Measurements from ENCODE around the gene KIR3DL3.
"Not testable (repeated sequence)": the region's sequence is repeated elsewhere in the genome, so short reads cannot be mapped to it uniquely, and the experiment has no call there.

The KIR3DL3 gene

GRCh38 chr19:54724142-54724541, at the start of gene KIR3DL3:
KIR3DL3 (plus strand) TSS chr19:54724442; CDS start chr19:54724497, 55 bp downstream.
- DNase-seq (ENCODE audit: low read depth) = no peak

DNA sequence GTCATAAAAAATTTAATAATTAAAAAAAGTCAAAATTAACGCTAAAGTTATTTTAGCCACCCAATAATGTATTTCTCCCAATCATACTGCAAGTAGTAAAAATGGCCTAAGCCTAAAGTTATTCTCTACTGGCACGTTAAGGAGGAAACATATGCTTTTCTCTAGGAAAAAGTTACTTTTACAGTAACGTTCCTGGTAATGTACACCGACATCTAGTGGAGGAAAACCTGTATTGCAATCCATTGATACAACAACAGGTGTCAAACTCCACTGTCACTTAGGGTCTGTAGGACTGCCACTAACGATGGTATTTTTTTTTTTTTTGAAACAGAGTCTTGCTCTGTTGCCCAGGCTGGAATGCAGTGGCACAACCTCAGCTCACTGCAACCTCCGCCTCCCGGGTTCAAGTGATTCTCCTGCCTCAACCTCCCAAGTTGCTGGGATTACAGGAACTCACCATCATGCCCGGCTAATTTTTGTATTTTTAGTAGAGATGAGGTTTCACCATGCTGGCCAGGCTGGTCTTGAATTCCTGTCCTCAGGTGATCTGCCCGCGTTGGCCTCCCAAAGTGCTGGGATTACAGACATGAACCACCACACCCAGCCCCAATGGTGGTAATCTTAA, 47.9 kb upstream of the KIR3DL3 start:
- DNase-seq (ENCODE audit: low read depth) = not testable (repeated sequence)

GRCh38 chr19:54677217-54677616, 47.0 kb upstream of the KIR3DL3 start:
- no peak for DNase-seq (ENCODE audit: low read depth)

DNA sequence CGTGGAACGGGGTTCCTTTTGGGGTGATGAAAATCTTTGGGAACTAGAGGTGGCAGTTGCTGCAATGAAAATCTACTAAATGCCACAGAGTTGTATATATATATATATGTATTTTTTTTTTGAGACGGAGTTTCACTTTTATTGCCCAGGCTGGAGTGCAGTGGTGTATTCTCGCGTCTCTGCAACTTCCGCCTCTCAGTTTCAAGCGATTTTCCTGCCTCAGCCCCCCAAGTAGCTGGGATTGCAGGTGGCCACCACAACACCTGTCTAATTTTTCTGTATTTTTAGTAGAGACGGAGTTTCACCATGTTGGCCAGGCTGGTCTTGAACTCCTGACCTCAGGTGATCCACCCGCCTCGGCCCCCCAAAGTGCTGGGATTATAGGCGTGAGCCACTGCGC, 42.6 kb upstream of the KIR3DL3 start:
- DNase-seq (ENCODE audit: low read depth) = not testable (repeated sequence)

GRCh38 chr19:54682306-54682856, 41.9 kb upstream of the KIR3DL3 start:
- DNase-seq (ENCODE audit: low read depth) = no peak

GRCh38 chr19:54684527-54684926, 39.7 kb upstream of the KIR3DL3 start:
- DNase-seq (ENCODE audit: low read depth) = no peak

DNA sequence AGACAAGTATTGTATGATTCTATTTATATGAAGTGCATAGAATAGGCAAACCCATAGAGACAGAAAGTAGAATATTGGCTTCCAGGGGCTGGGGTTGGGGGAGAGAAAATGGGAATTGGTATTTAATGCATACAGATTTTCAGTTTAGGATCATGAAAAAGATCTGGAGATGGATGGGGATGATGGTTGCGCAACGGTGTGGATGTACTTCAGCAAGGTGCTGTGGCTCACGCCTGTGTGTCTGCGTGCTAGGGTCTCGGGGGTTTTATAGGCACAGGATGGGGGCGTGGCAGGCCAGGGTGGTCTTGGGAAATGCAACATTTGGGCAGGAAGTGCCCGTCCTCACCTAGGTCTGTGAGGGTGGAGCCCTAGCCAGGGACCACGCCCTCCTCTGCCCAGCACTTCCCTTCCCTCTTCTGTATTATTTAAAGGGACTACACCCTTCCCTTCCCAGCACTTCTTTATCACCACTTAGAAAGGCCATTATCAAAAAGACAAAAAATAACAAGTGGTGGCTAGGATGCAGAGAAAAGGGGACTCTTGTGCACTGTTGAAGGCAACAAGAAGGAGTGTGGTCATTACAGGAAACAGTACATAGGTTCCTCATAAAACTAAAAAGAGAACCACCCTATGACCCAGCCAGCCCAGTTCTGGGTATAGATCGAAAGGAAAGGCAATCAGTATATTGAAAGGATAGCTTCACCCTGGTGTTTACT, 32.5 kb upstream of the KIR3DL3 start:
- DNase-seq (ENCODE audit: low read depth) = no peak

- no peak for DNase-seq (ENCODE audit: low read depth)
Measured at GRCh38 chr19:54692298-54692615, 32.0 kb upstream of the KIR3DL3 start.

DNA sequence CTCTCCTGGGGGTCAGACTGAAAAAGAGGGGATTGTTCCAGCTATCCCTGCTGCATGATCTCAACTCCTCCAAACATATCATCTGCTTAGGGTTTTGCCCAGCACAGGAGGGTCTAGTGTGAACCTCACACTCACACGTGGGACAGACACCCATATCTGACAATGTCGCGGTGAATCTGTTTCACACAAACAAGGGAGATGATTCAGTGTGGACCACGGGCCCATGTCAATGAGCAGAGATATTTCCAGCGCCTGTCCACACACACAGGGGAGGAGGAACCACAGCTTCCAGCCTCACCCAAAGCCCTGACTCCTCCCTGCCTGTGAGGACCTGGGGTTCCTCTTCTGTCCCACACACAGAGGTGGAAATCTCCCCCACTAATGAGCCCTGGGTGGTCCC, 29.6 kb upstream of the KIR3DL3 start:
- no peak for DNase-seq (ENCODE audit: low read depth)

DNA sequence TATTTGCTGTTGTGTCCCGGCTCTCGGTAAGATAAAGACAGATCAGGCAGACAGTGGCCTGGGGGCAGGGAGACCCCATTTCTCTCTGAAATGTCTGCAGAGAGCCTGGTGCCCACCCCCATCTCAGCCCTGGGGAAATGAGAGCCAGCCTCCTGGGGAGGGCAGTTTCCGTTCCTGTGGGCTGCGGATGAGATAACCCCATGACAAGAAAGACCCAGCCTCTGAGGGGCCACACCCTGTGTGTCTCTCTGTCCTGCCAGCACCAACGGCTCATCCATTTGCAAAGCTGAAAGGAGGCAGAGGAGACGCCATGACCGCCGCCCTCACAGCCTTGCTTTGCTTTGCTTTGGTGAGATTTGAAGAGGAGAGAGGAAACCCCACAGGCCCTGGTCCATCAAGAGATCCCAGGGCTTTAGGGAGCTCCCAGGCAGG, 28.1 kb upstream of the KIR3DL3 start:
- DNase-seq (ENCODE audit: low read depth) = no peak

- DNase-seq (ENCODE audit: low read depth) = no peak
Measured at GRCh38 chr19:54696766-54697165, 27.5 kb upstream of the KIR3DL3 start.

DNA sequence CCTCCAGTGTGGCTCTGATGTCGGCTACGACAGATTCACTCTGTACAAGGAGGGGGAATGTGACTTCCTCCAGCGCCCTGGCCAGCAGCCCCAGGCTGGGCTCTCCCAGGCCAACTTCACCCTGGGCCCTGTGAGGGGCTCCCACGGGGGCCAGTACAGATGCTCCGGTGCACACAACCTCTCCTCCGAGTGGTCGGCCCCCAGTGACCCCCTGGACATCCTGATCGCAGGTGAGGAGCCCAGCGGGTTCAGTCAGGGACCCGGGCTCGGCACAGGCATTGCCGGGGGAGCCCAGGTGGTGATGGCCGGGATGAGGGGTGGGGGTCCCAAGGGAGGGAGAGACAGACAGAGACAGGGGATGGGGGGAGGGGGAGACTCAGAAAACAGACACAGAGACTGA, 26.5 kb upstream of the KIR3DL3 start:
- not testable (repeated sequence) for DNase-seq (ENCODE audit: low read depth)

GRCh38 chr19:54704928-54705327, 19.3 kb upstream of the KIR3DL3 start:
- no peak for DNase-seq (ENCODE audit: low read depth)

DNA sequence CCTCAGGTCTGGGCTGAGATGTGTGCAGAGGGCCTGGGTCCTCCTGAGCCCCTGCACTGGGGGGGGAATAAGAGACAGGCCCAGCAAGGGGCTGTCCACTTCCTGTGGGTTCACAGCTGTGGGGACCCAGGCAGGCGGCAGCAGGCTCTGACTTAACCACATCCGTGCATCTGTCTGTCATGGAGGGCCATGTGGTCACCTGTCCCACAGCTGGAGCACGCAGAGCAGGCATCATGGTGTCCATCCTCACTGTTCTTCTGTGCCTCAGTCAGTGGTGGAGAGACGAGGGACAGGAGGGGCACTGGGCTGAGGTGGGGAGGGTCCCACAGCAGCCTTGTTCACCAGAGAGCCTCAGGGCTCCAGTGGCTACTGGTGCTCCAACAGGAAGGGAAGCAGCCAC, 16.3 kb upstream of the KIR3DL3 start:
- DNase-seq (ENCODE audit: low read depth) = no peak

- DNase-seq (ENCODE audit: low read depth) = no peak
Measured at GRCh38 chr19:54708781-54709180, 15.5 kb upstream of the KIR3DL3 start.

- DNase-seq (ENCODE audit: low read depth) = no peak
Measured at GRCh38 chr19:54709212-54709948, 14.9 kb upstream of the KIR3DL3 start.

GRCh38 chr19:54709956-54710355, 14.3 kb upstream of the KIR3DL3 start:
- not testable (repeated sequence) for DNase-seq (ENCODE audit: low read depth)

DNA sequence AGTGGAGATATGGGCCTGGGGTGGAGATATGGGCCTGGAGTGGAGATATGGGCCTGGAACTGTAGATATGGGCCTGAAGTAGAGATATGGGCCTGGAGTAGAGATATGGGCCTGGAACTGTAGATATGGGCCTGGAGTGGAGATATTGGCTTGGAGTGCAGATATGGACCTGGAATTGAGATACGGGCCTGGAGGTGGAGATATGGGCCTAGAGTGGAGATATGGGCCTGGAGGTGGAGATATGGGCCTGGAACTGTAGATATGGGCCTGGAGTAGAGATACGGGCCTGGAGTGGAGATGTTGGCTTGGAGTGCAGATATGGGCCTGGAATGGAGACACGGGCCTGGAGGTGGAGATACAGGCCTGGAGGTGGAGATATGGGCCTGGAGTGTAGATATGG, 402 bp downstream of the KIR3DL3 start:
- DNase-seq (ENCODE audit: low read depth) = no peak

- no peak for DNase-seq (ENCODE audit: low read depth)
Measured at GRCh38 chr19:54725321-54725720, 1.1 kb downstream of the KIR3DL3 start.

- DNase-seq (ENCODE audit: low read depth) = no peak
Measured at GRCh38 chr19:54727562-54727961, 3.3 kb downstream of the KIR3DL3 start.

DNA sequence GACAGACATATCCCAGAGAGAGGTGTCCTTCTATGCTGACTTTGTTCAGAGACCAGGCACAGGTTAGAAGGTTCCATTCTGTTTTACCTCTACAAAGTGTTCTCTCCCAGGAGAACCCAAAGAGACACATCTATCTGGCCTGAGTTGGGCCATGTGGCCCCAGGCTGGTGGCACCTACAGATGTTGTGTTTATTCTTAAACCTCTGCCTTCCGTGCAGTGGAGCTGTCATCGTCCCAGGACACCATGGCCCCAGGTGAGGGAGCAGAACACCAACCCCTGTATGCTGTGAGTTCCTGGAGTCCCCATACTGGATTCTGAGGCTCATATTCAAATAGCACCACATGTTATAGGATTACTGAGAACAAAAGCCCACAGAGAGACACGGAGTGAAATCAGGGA, 3.9 kb downstream of the KIR3DL3 start:
- no peak for DNase-seq (ENCODE audit: low read depth)

DNA sequence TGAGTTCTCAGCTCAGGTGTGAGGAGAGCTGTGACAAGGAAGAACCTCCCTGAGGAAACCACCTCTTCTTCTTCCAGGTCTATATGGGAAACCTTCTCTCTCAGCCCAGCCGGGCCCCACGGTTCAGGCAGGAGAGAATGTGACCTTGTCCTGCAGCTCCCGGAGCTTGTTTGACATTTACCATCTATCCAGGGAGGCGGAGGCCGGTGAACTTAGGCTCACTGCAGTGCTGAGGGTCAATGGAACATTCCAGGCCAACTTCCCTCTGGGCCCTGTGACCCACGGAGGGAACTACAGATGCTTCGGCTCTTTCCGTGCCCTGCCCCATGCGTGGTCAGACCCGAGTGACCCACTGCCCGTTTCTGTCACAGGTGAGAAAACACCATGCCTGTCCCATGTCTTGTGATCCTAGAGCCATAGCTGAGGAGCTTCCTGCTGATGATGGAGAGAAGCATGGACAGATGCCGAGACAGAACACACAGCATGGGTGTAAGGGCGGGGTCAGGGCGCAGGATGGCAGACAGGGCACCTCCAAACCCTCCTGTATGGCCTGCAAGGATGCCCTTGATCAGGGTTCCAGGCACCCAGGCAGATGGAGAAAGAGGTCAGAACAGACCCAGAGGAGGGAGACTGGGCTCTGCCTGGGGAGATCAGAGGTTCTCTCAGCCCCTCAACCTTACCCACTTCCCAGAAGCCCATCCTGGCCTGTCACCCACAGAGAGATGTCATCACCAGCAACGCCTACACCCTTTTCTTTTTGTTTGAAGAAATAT, 5.4 kb downstream of the KIR3DL3 start:
- DNase-seq (ENCODE audit: low read depth) = no peak
